CD1c-positive myeloid dendritic cell (primary cell): ENCODE data around the gene LIPM.
A peak's percentile ranks its signal among the peaks of the same experiment; 100 is the strongest.
"Not testable (repeated sequence)": the region's sequence is repeated elsewhere in the genome, so short reads cannot be mapped to it uniquely, and the experiment has no call there.

Experiments
- DNase-seq: peaks from one replicate; pipeline ENCODE4 v3.0.0-alpha.2; 2016; ENCODE audit errors: extremely low spot score

The LIPM gene

DNA sequence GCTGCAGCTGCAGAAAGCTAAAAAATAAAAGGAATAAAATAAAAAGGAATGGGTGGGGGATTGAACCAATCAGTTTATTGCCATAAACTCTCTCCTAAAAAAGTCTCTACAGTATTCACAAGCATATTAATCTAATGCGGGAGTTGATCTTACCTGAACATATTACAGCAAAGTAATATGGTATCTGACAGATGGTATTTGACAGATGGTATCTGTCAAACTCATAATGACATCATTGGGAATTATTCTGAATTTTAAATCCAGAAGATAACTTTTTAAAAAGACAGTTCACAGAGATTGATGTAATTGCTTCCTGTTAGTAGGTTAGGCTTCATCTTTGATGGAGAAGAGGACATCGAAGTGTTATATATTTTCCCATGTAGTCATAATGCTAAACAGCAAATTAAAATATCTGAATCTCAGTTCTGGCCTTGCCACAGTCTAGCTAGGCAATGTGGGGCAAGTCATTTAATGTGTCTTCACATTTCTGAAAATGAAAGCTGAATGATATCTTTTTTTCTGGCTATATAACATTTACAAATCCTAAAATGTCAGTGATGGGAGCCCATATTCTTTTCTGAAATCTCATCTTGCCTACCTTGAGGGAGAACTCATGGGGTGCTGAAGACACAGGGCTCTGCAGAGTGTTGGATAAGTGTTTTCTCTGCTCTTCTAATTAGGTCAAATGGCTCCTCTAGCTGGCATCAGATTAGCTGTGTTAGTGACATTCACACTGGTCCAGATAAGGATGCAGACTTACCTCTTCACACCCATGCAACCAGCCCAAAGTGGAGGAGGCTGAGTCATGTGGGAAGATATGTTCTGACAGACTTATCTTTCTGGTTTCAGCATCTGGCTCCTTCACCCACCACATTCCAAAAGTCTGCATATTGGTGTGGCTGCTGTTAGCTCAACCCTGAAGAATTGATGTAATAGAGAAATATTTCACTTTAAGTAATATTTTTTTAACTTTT, 2.1 kb upstream of the LIPM start:
- no peak for DNase-seq

DNA sequence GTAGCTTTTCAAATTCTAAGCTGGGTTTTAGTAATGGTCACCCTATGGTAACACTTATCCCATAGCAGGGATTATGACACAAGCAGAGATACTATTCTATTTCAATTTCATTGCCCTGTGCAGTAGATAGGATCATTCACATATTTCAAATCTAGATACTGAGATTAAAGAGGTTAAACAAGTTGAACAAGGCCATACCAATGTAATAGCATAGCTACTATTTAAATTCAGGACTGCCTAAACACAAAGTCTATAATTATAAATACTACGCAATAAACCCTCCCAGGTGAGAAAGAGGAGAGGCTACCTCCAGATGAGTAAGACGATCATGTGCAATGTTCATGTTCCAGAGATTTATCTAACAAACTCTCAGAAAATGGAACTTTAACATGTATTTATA, 1.1 kb downstream of the LIPM start:
- DNase-seq = no peak

DNA sequence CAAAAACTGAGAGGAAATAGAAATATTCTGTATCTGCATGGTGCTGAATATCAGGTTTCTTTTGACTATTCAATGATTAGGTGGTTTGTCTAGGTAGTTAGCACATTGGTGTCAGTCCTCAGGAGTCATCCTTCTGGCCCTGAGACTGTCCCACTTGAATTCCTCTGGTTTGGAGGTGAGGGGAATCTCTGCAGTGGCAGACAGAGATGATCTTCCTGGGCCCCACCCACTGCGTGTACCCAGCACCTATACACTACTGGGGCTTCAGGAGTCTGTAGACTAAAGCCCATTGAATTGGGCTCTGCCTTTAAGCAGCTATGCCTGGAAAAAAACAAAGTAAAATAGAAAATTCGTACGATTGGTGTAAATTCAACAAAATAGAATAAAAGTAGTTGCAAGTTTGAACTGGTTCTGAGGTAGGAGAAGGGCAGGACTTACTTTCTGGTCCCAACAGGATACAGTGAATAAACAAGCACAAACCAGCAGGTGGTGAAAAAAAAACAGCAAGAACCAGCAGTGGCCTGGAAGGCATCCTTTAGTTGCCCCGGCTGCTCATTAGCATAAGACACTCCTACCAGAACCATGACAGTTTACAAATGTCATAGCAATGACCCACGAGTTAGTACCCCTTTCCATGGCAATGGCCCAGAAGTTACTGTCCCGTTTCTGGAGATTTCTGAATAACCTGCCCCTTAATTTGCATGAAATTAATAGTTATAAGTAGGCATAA, 1.7 kb downstream of the LIPM start:
- DNase-seq = no peak

DNA sequence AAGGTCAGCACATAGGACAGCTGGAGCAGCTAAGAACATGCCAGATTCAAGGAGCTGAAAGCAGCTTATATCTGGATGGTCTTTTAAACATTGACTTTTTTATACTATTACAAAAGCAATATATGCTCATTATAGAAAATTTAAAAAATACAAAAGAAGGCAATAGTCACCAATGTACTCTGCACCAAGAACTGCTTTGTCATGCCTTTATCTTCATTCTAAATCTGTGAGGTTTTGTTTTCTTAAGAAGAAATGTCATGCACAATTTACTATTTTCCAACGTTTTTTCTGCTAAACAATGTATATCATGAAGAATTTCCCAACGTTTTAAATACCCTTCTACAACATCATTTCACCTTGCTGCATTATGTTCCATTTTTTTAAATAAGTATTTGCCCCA, 2.8 kb downstream of the LIPM start:
- no peak for DNase-seq

DNA sequence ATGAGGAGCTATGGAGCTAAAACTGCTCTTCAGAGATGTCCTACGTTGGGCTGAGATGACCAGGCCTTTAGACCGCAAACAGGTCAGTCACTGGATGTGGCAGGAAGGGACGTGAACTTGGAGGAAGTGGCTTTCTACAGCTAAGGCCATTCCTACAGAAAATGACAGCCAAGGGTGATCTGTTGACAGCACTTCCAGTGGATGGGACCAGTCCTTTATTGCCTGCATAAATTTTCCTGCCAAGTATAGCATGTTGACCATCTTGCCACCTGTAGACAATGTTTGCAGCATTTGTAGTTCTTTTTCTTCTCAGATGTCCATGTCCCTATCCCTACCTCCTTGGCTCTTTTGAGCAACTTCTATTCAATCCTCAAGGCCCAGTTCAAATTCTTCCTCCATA, 3.4 kb downstream of the LIPM start:
- DNase-seq = no peak

DNA sequence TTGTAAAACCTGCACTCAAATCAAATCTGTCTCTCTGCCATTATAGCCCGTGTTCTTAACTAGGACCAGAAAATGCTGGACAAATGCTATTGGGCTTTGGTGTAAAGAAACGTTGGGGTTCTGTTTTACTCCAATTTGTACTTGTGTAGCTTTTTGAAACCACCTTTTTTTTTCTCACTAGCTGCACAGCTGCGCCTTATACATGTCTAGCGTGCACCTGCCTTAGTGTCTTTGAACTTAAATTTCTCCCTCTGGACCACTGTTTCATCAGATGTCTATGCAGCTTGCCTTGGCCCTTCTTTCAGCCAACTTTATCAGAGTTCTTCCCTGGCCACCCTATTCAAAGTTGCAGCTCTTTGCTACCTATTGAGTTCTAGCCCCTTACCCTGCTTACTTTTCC, 7.1 kb downstream of the LIPM start:
- no peak for DNase-seq

DNA sequence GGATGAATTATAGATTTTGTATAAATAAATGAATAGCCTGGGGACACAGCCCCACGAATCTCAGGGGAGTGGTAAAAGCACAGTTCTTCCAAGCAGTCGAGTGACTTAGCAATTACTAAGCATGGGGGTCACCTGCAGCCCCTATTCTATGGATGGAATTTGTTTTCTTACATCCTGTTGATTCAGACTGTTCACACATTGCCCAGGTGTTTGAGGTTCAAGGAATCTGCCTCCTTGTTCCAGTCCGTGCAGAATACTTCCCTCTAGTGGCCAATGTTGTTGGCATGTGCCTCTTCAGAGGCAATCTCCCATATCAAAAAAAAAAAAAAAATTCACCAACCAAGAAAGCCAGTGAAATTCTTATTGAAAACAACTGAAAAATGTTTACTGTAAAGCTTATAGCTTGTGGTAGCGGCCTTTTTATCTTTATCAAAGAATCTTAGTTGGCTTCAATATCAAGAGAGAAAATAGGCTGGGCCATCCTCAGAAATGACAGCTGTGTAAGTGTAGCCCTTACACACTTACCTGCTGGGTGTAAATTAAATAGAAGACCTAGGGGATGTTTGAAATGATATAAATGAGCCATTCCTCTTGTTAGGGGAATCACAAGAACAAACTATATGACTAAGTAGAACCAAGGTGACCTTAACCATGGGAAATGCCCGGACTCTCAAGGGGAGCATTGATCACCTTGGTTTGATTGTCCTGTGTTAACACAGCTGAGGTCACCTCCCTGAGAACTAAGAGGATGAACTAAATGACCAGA, 7.8 kb downstream of the LIPM start:
- DNase-seq = peak; percentile 61

DNA sequence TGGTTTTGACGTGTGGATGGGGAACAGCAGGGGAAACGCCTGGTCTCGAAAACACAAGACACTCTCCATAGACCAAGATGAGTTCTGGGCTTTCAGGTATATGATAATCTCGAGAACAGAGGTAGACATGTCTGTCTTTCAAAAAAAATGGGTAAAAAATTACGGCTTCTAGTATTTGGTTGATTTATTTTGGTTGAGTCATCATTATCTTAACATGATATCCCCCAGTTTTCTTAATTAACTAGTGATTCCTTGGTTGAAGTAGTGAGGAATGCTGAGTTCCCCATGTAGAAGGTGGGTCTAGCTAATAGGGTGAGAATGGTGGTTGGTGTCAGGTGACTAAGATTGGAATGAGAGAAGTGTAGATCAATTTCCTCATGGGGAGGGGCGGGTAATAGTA, 10.7 kb downstream of the LIPM start:
- DNase-seq = no peak

DNA sequence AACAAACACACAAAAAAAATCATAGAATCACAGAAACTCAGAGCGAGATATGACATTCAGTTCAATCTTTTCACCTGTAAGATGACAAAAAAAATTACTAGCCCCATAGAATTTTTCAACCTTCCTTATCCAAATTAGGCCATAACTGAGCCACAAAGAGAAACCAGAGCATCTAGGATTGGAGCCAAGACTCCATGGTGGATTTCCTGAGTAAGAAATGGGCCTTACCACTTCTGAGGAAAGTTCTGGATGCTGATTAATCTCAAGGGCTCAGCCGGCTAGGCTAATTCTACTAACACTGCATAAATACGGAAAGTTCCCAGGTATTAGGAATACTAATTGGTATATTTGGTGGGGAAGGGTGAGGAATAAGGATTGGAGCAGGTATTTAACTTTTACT, 16.8 kb downstream of the LIPM start:
- no peak for DNase-seq

DNA sequence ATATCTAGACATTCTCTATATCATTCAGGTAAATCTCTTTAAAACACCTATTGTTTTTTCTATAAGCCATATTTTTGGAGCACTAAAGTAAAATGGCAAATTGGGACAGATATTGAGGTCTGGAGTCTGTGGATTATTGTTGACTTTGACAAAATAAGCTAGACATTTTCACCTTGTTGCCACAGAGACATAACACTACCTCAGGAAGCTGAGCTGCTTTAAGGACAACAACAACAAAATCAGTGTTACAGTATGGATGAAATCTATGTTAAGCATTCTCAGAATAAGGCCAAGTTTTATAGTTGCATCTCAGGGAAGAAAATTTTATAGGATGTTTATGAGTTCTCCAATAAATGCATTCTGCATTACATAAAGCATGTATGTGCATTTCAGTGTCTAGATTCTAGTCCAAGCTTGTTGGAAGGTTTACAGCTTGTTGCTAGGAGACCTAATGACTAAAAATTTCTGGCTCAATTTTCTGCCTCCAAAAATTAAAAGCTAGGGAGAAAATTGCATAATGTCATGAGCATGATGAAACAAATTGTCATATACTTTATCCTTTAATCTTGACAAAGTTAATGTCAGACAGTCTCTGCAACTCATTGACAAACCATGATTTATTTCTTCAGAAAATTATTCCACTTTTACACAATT, 18.3 kb downstream of the LIPM start:
- no peak for DNase-seq

DNA sequence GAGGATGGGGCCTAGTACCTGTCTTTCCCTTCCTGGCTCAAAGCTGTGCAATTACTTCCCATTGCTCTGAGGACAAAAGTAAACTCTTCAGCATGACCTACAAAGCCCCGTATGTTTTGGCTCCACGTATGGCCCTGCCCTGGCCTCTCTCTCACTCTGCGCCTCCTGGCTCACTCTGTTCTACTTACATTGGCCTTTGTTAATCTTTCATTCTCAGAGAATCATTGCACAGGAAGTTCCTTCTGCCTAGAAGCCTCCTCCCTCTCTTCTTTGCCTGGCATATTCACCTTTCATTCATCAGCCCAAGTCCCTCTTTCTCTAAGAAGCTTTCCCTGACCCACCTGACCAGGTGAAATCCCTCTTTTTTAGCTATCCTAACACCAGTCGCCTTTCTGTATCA, 23.9 kb downstream of the LIPM start:
- no peak for DNase-seq

DNA sequence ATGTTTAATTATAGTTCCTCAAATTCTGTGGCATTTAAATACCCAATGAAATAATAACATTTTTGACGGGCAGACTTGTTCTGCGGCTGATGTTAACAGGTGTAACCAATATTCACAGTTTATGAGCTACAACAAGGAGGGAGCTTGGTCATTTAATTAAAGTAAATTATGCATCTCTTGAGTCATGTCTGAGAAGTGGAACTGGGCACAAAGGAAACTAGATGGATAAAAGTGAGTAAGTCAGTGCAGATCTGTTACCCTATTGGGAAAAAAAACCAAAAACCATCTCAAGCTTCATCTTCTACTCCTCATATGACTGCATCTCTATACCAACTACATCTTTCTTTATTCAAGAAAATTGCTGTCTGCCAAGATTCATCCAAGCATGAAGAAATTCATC, 25.1 kb downstream of the LIPM start:
- DNase-seq = no peak

DNA sequence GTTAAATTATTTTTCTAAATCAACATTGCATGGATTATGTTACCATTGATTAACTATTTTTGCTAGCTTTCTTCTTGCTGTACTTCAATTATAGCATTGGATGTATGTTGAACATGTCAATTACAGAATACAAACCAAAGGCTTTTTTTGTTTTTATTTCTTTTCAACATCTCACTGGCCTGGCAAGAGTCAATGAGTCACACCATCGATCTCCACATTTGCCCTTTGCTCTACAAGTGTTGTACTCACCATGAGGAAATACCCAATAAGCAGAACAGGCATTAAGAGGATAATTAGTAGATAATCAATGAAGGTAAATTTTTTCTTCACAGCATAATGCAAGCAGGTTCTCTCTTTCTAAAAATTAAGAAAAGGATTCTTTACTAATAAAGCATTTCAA, 25.8 kb downstream of the LIPM start:
- no peak for DNase-seq

DNA sequence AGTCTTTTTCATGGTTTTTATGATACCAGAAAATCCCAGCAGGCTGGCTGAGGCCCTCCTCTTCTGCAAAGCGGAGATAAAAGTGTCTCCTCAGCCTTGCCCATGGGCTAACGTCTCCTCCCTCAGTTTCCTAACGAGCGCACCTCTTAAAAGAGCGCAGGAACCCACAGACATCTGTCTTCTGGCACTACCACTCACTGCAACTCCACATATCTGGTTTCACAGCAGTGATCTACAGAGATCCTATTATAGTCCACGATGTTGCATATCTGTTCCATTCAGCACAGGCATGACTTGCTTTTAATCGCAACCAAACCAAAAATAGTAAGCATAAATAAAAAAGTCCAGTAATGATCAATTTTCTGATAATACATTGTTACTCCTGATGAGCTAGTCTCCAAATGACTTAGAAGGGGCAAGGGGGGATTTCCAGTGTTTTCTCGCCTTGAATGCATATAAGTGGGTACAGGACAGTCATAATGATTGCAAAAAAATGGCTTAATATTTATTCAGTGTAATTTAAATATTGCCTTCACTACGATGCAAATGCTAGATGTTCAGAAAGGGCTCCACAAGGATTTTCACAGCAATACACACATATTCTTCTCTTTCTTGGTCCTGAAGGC, 28.2 kb downstream of the LIPM start:
- no peak for DNase-seq

DNA sequence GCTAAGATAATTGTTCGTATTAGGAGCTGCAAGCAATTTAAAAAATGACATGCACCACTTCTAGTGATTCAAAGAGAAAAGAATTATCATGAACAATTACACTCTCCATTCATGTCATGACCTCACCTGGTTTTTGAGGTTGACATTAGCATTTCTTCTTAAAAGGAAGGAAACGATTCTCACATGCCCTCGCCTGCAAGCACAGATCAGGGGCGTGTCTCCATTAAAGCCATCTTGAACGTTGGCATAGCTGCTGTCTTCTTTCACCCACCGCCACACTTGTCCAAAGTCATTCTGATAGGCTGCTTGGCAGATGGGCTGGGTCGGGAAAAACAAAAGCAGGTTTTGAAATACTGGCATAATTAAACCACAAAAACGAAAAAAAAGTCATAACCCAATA, 29.2 kb downstream of the LIPM start:
- DNase-seq = peak; percentile 10

DNA sequence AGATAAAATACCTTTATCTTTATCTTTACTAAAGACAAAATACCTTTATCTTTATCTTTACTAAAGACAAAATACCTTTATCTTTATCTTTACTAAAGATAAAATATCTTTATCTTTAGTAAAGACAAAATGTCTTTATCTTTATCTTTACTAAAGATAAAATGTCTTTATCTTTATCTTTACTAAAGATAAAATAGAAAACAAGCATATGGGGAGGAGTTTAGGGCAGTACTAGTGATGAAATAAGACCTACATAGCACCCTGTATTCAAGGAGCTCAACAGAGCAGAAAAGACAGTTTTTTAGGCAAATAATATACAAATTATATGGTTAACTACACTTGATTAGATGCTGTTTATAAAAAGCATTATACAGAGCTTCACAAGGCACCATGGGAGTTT, 29.8 kb downstream of the LIPM start:
- no peak for DNase-seq

DNA sequence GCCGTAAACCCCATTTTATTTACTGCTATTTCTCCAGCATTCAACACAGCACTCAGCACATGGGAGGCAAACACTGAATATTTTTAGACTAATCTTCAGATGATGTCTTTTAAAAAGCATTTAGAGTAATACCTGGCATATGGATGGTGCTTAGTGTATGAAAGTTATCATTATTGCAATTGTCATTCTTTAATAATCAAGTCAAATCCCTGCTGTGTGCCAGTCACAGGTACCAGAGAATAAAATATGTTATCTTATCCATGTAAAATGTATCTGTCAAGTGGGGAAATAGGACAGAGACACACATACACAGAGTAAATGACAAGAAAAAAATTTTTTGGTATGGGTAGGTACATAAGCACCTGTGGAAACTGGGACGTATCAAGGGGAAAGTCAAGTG, 30.6 kb downstream of the LIPM start:
- DNase-seq = no peak

DNA sequence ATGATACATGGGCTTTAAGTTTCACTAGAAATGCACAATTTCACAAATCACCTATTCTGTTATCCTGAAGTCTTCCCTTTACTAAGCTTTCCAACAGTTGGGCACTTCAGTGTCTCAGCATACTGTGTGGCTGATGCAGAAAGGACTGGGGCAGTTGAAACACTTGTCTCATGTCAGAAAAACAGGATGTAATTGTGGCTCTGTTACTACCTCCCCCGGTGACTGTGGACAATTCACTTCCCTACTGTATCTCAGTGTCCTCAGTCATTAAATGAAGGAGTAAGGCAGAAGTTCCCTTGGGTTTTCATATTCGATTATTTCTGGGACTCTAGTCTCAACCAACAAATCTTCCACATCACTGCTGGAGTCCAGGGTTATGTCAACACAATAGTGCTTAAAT, 31.2 kb downstream of the LIPM start:
- DNase-seq = peak; percentile 72

DNA sequence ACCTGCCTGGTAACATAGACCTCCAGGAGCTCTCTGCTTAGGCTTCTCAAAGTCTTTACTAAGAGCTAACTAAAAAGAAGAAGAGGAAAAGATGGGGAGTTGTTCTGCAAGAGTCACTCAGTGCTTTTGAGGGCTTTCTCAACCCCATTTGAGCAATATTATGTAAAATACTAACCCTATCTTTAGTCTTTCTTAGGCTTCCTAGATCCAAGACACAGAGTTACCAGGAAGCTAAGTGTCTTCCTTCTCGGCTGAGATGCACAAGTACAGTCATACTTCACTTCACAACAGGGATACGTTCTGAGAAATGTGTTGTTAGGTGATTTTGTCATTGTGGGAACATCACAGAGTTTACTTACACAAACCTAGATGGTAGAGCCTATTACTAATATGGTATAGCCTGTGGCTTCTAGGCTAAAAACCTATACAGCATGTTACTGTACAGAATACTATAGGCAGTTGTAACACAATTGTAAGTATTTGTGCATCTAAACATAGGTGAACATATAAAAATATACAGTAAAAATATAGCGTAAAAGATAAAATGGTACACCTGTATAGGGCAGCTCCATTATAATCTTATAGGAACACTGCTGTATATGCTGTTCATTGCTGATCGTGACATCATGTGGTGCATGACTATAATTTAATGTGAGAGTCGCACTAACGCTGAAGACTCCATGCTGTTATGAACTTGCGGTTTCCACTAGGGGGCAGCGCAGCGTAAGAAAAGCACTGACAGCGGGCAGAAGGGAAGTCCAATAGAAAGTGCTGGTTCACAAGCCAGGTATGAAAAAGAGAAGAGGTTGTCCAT, 32.8 kb downstream of the LIPM start:
- peak; percentile 92 for DNase-seq

DNA sequence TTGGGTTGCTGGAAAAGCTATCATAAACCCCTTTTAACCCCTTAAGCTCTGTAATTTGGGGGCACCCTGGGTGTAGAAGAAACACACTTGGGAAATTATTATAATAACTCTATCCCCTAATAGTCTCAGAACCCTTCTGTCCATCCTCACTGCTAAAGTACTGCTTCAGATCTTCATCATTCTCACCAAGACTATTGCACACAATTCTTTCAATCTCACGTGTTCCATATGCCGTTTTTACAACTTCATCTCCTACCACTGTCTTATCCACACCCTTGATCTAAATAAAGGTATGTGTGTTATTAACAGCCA, 33.3 kb downstream of the LIPM start:
- DNase-seq = no peak

DNA sequence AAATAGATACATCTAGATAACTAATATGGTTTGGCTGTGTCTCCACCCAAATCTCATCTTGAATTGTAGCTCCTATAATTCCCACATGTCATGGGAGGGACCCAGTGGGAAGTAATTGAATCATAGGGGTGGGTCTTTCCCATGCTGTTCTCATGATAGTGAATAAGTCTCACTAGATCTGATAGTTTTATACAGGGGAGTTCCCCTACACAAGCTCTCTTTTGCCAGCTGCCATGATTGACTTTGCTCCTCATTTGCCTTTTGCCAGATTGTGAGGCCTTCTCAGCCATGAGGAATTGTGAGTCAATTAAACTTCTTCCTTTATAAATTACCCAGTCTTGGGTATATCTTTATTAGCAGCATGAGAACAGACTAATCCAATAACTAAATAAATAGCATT, 35.1 kb downstream of the LIPM start:
- DNase-seq = not testable (repeated sequence)
